ENCODE data around the gene LHPP.
A peak's percentile ranks its signal among the peaks of the same experiment; 100 is the strongest.

The LHPP gene

DNA sequence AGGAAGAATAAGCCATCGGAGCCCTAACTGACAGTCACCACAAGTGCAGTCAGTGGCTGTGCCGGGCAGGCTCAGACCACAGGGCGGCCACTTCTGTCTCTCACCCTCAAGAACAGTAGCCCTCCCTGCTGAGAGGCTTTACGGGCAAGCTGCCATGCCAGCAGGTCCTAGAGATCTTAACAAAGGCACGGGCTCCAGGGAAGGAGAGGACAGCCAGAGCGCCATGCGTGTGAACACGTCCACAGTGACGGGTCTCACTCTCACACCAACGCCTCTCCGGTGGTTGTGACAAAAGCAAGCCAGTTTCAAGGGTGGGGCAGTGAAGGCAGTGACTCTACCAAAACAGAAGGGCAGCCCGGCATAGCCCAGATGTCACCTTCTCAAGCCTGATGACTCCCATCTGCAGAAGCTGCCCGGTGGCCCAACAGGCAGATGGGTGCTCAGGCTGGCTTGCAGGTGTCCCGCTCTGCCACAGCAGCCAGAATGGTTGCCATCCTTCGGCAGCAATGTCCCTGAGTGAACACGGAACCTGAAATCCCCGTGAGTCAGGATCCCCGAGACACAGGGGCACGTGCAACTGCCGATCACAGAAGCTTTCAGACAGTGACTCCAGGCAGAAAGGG is 180.6 kb downstream of the LHPP start:
- Histone ChIP-seq H3K4me3 (no peak overlapping the region), H3K9me3 (ENCODE audit: low read depth, low read length) (no peaks in the 10 kb centered on the region), H3K27ac (no peak overlapping the region), H3K9ac (ENCODE audit: insufficient read length) (no peak overlapping the region), H3K36me3 (ENCODE audit: insufficient read depth, low read length) (no peaks in the 10 kb centered on the region)
- TF ChIP-seq FOXP2 (optimal IDR thresholded peaks at IDR 0.05; ENCODE audit: control extremely low read depth, extremely low read length, insufficient read depth) (no peak), EZH2 (IDR thresholded peaks at IDR 0.05) (no peak), POLR2AphosphoS5 (IDR thresholded peaks at IDR 0.05; ENCODE audit: borderline replicate concordance, low read depth, low read length) (no peak)
- no peak for DNase-seq (ENCODE audit: low read depth, low spot score)

DNA sequence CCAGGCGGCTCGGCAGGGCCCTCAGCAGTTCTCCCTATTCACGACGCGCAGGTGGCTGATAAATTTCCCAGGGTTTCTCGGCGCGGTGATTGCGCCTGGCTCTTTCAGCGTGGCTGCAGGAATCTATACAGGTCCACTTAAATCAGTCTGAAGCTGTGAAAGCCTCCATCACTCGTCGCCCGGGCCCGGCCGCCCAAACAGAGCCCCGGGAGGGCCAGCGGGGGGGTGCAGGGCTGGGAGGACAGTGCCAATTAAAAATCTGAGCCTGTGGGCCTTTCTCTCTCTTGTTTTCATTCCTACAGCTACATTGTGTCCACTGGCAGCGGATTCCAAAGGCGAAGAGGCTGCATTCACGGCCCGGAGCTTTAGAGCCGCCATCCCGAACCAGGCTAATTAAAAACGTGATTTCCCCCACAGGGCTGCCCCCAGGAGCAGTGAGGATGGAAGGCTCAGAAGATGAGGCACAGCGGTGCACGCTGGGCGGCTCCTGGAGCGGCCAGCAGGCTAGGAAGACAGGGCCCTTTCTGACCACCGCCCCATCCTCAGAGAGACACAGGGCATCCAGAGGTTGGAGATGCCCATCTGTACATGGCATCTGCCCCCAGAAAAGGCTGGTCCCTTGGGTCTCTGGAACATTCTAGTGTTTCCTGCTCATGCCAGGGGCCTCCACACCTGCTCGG is 181.8 kb downstream of the LHPP start:
- H3K27ac ChIP-seq: no peak overlapping the region
- no peak overlapping the region for H3K4me3 ChIP-seq
- no peak for DNase-seq (ENCODE audit: low read depth, low spot score)
- no peaks in the 10 kb centered on the region for H3K36me3 ChIP-seq (ENCODE audit: insufficient read depth, low read length)
- no peak overlapping the region for H3K9ac ChIP-seq (ENCODE audit: insufficient read length)
- no peak for TF ChIP-seq POLR2AphosphoS5 (IDR thresholded peaks at IDR 0.05; ENCODE audit: borderline replicate concordance, low read depth, low read length)
- no peak for TF ChIP-seq FOXP2 (optimal IDR thresholded peaks at IDR 0.05; ENCODE audit: control extremely low read depth, extremely low read length, insufficient read depth)
- TF ChIP-seq EZH2 (IDR thresholded peaks at IDR 0.05): no peak
- H3K9me3 ChIP-seq (ENCODE audit: low read depth, low read length): no peaks in the 10 kb centered on the region

DNA sequence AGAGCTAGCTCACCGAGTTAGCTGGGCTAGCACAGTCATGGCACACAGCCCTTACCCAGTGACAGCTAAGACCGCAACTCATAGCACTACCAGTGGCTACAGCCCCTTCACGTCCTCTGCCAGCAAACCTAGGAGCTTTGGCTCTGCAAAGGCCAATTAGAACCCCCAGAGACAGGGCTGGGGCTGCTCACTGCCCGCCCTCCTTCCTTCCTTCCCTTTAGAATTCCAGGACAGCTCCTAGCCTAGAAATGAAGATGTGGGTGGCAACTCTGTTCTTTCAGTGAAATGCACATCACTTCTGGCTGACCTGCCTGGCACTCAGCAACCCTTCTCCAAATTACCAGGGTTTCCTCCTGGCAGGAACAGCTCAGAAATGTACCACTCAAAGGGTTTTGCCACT is 182.6 kb downstream of the LHPP start:
- H3K27ac ChIP-seq: no peak overlapping the region
- no peak for TF ChIP-seq EZH2 (IDR thresholded peaks at IDR 0.05)
- TF ChIP-seq POLR2AphosphoS5 (IDR thresholded peaks at IDR 0.05; ENCODE audit: borderline replicate concordance, low read depth, low read length): no peak
- no peak for TF ChIP-seq FOXP2 (optimal IDR thresholded peaks at IDR 0.05; ENCODE audit: control extremely low read depth, extremely low read length, insufficient read depth)
- H3K4me3 ChIP-seq: no peak overlapping the region
- no peaks in the 10 kb centered on the region for H3K36me3 ChIP-seq (ENCODE audit: insufficient read depth, low read length)
- H3K9me3 ChIP-seq (ENCODE audit: low read depth, low read length): no peaks in the 10 kb centered on the region
- no peak overlapping the region for H3K9ac ChIP-seq (ENCODE audit: insufficient read length)
- no peak for DNase-seq (ENCODE audit: low read depth, low spot score)

DNA sequence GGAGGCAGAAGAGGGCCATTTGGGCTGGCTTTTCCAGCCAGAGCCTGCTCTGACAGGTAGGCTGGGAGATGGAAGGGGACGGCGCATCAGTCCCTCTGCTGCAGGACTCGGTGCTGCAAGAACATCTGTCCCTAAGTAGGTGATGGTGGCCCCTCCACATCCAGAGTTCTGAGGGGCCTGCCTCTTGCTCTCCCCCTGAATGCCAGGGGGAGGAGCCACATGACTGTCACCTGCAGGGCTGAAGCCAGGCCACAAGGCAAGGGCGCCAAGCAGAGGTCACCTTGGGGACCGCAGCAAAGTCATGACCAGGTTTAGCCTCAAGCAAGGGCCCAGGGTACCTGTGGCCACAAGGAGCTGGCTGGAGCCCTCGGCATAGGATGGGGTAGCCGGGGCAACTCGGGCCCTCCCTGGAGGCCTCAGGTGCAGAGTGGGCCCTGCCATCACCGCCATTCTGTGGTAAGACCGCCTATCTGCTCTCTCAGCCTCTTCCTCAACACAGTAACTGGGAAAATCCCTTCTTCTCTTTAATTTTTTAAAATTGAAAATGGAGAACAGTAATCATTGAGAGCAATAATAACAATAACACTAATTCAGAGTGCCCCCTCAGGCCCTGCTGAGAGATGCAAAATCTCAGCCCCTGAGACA is 183.3 kb downstream of the LHPP start:
- H3K36me3 ChIP-seq (ENCODE audit: insufficient read depth, low read length): no peaks in the 10 kb centered on the region
- no peak for TF ChIP-seq POLR2AphosphoS5 (IDR thresholded peaks at IDR 0.05; ENCODE audit: borderline replicate concordance, low read depth, low read length)
- TF ChIP-seq FOXP2 (optimal IDR thresholded peaks at IDR 0.05; ENCODE audit: control extremely low read depth, extremely low read length, insufficient read depth): no peak
- TF ChIP-seq EZH2 (IDR thresholded peaks at IDR 0.05): no peak
- no peak for DNase-seq (ENCODE audit: low read depth, low spot score)
- no peak overlapping the region for H3K27ac ChIP-seq
- H3K4me3 ChIP-seq: no peak overlapping the region
- no peaks in the 10 kb centered on the region for H3K9me3 ChIP-seq (ENCODE audit: low read depth, low read length)
- H3K9ac ChIP-seq (ENCODE audit: insufficient read length): no peak overlapping the region

GRCh38 chr10:124645467-124646095 is 184.0 kb downstream of the LHPP start:
- no peak for DNase-seq (ENCODE audit: low read depth, low spot score)
- H3K9ac ChIP-seq (ENCODE audit: insufficient read length): no peak overlapping the region
- H3K36me3 ChIP-seq (ENCODE audit: insufficient read depth, low read length): no peaks in the 10 kb centered on the region
- no peak overlapping the region for H3K4me3 ChIP-seq
- H3K9me3 ChIP-seq (ENCODE audit: low read depth, low read length): no peaks in the 10 kb centered on the region
- no peak for TF ChIP-seq POLR2AphosphoS5 (IDR thresholded peaks at IDR 0.05; ENCODE audit: borderline replicate concordance, low read depth, low read length)
- TF ChIP-seq FOXP2 (optimal IDR thresholded peaks at IDR 0.05; ENCODE audit: control extremely low read depth, extremely low read length, insufficient read depth): no peak
- TF ChIP-seq EZH2 (IDR thresholded peaks at IDR 0.05): no peak
- H3K27ac ChIP-seq: no peak overlapping the region

GRCh38 chr10:124646483-124647352 is 185.1 kb downstream of the LHPP start:
- Histone ChIP-seq H3K36me3 (ENCODE audit: insufficient read depth, low read length) (no peaks in the 10 kb centered on the region), H3K27ac (no peak overlapping the region), H3K9me3 (ENCODE audit: low read depth, low read length) (no peaks in the 10 kb centered on the region), H3K4me3 (no peak overlapping the region), H3K9ac (ENCODE audit: insufficient read length) (no peak overlapping the region)
- DNase-seq (ENCODE audit: low read depth, low spot score): no peak
- no peak for TF ChIP-seq FOXP2 (optimal IDR thresholded peaks at IDR 0.05; ENCODE audit: control extremely low read depth, extremely low read length, insufficient read depth)
- no peak for TF ChIP-seq EZH2 (IDR thresholded peaks at IDR 0.05)
- TF ChIP-seq POLR2AphosphoS5 (IDR thresholded peaks at IDR 0.05; ENCODE audit: borderline replicate concordance, low read depth, low read length): no peak

DNA sequence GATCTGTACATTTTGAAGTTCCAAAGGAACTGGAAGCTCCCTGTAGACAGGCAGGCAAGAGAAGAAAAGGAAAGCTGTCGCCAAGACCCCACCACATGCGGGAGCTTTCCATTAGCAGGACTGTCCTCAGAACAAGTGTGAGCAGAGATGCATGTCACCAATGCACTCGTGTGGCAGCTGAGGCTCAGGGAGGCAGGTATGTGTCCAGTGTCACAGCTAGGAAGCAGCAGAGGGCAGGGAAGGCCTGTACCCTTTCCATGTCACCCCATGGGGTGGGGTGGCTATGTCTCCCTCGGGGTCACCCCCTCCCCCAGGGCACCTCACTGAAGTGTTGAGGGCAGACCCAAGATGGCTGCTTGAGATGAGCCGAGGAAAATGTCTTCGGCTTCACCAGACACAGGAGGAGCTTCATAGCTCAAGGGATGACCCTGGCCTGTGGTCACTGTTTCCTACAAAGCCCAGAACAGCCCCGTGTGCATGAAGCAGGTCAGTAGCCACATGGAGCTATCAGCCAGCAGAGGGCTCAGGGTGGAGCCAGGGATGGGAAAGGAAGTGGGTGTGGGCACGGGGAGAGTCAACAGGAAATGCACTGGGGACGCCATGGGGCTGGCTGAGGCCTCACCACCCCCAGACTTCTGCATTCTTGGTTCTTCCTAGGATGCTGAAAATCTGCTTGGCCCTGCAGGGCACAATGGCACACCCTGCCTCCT is 186.0 kb downstream of the LHPP start:
- Histone ChIP-seq H3K27ac (no peak overlapping the region), H3K9ac (ENCODE audit: insufficient read length) (no peak overlapping the region), H3K36me3 (ENCODE audit: insufficient read depth, low read length) (no peaks in the 10 kb centered on the region), H3K4me3 (no peak overlapping the region), H3K9me3 (ENCODE audit: low read depth, low read length) (no peaks in the 10 kb centered on the region)
- no peak for TF ChIP-seq EZH2 (IDR thresholded peaks at IDR 0.05)
- peak; percentile 29 for TF ChIP-seq FOXP2 (optimal IDR thresholded peaks at IDR 0.05; ENCODE audit: control extremely low read depth, extremely low read length, insufficient read depth)
- no peak for DNase-seq (ENCODE audit: low read depth, low spot score)

All from SK-N-MC (cell line).